GM06990 (cell line): ENCODE data around the gene ITPA.

ENCODE experiments used
- DNase-seq: peaks from one replicate; pipeline ENCODE4 v3.0.0-alpha.2; 2011; ENCODE audit not compliant: insufficient read length; ENCODE audit errors: extremely low read depth
- H3K27me3 ChIP-seq: replicated peaks from 2 replicates; pipeline ENCODE4 v1.6.0; 2011; ENCODE audit warnings: low read length; ENCODE audit not compliant: control insufficient read depth, insufficient read depth
- H3K36me3 ChIP-seq: 2 replicates; pipeline ENCODE4 v1.5.1; 2011; ENCODE audit warnings: low read length; ENCODE audit not compliant: control insufficient read depth, insufficient read depth
- H3K4me3 ChIP-seq: replicated peaks from 2 replicates; pipeline ENCODE4 v1.5.1; 2011; ENCODE audit warnings: low read depth, mild to moderate bottlenecking, control low read depth, low read length
- TF ChIP-seq, protein P1 (sequence below): IDR thresholded peaks from 2 replicates; pipeline ENCODE4 v1.5.1; 2011; ENCODE audit warnings: low read length, control low read depth, mild to moderate bottlenecking, inconsistent platforms; ENCODE audit not compliant: insufficient read depth, poor library complexity, severe bottlenecking

Gene ITPA

GRCh38 chr20:3243718-3244358 lies 34.5 kb downstream of the ITPA start:
- Histone ChIP-seq H3K27me3 (peaks cover 6% of the 10 kb centered on the region), H3K4me3 (no peak overlapping the region), H3K36me3 (no peaks in the 10 kb centered on the region)
- TF ChIP-seq, protein P1, sequence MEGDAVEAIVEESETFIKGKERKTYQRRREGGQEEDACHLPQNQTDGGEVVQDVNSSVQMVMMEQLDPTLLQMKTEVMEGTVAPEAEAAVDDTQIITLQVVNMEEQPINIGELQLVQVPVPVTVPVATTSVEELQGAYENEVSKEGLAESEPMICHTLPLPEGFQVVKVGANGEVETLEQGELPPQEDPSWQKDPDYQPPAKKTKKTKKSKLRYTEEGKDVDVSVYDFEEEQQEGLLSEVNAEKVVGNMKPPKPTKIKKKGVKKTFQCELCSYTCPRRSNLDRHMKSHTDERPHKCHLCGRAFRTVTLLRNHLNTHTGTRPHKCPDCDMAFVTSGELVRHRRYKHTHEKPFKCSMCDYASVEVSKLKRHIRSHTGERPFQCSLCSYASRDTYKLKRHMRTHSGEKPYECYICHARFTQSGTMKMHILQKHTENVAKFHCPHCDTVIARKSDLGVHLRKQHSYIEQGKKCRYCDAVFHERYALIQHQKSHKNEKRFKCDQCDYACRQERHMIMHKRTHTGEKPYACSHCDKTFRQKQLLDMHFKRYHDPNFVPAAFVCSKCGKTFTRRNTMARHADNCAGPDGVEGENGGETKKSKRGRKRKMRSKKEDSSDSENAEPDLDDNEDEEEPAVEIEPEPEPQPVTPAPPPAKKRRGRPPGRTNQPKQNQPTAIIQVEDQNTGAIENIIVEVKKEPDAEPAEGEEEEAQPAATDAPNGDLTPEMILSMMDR = no peak
- no peak for DNase-seq

DNA sequence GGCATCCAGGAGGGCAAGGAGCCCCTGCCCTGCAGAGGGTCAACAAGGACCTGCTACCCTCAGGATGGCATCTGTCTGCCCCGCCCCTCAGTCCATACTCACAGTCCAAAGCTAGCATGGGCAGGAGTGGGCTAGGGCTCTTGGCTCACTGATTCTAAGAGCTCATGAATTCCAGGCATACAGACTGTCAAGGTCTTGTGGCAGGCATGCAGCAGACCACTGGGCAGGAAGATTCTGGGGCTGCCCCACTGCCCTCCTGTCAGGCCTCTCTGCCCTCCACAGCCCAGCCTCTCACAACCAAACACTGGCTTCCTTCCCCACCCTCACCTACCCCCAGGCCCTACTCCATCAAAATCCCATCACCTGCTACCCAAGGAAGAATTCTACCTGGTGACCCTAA lies 35.3 kb downstream of the ITPA start:
- no peaks in the 10 kb centered on the region for H3K36me3 ChIP-seq
- TF ChIP-seq, protein P1 = no peak
- H3K4me3 ChIP-seq = no peak overlapping the region
- H3K27me3 ChIP-seq = peaks cover 6% of the 10 kb centered on the region
- DNase-seq = no peak

- H3K27me3 ChIP-seq = peaks cover 6% of the 10 kb centered on the region
- no peak overlapping the region for H3K4me3 ChIP-seq
- TF ChIP-seq, protein P1 = no peak
- no peak for DNase-seq
- no peaks in the 10 kb centered on the region for H3K36me3 ChIP-seq
Observed at GRCh38 chr20:3245156-3245555, 35.9 kb downstream of the ITPA start.

GRCh38 chr20:3245711-3246110 lies 36.4 kb downstream of the ITPA start:
- TF ChIP-seq, protein P1 = no peak
- H3K4me3 ChIP-seq = no peak overlapping the region
- no peaks in the 10 kb centered on the region for H3K36me3 ChIP-seq
- DNase-seq = no peak
- peaks cover 4% of the 10 kb centered on the region for H3K27me3 ChIP-seq

GRCh38 chr20:3246682-3247081 lies 37.4 kb downstream of the ITPA start:
- TF ChIP-seq, protein P1 = no peak
- DNase-seq = no peak
- Histone ChIP-seq H3K36me3 (no peaks in the 10 kb centered on the region), H3K27me3 (peaks cover 4% of the 10 kb centered on the region), H3K4me3 (no peak overlapping the region)

- DNase-seq = no peak
- TF ChIP-seq, protein P1 = no peak
Observed at GRCh38 chr20:3247638-3248037, 38.3 kb downstream of the ITPA start.

More at GRCh38 chr20:3247638-3248037, 38.3 kb downstream of the ITPA start:
- Histone ChIP-seq H3K36me3 (no peaks in the 10 kb centered on the region), H3K27me3 (peaks cover 4% of the 10 kb centered on the region), H3K4me3 (no peak overlapping the region)
